ENCODE results near the gene NLK.

NLK gene

GRCh38 chr17:28046034-28046825 is 3.8 kb downstream of the NLK start:
- no peak overlapping the region for H3K27ac Mint-ChIP-seq
- H3K4me1 Mint-ChIP-seq: peaks cover 59% of the 10 kb centered on the region
- peak; percentile 42 for ATAC-seq
- DNase-seq (ENCODE audit: low spot score in 2 of 2): no peak
- peaks cover 15% of the 10 kb centered on the region for H3K36me3 Mint-ChIP-seq
- H3K4me3 Mint-ChIP-seq: peak overlapping the region; percentile 22
- H3K9me3 Mint-ChIP-seq: no peaks in the 10 kb centered on the region

GRCh38 chr17:28047806-28048205 is 5.3 kb downstream of the NLK start:
- Mint-ChIP-seq H3K27ac (no peak overlapping the region), H3K4me3 (no peak overlapping the region), H3K36me3 (peaks cover 10% of the 10 kb centered on the region), H3K4me1 (peaks cover 52% of the 10 kb centered on the region), H3K9me3 (no peaks in the 10 kb centered on the region)
- ATAC-seq (no peak), DNase-seq (ENCODE audit: low spot score in 2 of 2) (no peak)

GRCh38 chr17:28049071-28049470 is 6.6 kb downstream of the NLK start:
- DNase-seq (ENCODE audit: low spot score in 2 of 2): no peak
- no peak overlapping the region for H3K27ac Mint-ChIP-seq
- no peaks in the 10 kb centered on the region for H3K9me3 Mint-ChIP-seq
- no peak overlapping the region for H3K4me3 Mint-ChIP-seq
- H3K4me1 Mint-ChIP-seq: peaks cover 53% of the 10 kb centered on the region
- ATAC-seq: peak; percentile 52
- H3K36me3 Mint-ChIP-seq: peaks cover 10% of the 10 kb centered on the region

- DNase-seq (ENCODE audit: low spot score in 2 of 2) (no peak), ATAC-seq (no peak)
- H3K36me3 Mint-ChIP-seq: no peaks in the 10 kb centered on the region
- H3K27ac Mint-ChIP-seq: peak overlapping the region; percentile 58
- peaks cover 45% of the 10 kb centered on the region for H3K4me1 Mint-ChIP-seq
- no peak overlapping the region for H3K4me3 Mint-ChIP-seq
- H3K9me3 Mint-ChIP-seq: no peaks in the 10 kb centered on the region
Observed at GRCh38 chr17:28053044-28053670, 10.7 kb downstream of the NLK start.

GRCh38 chr17:28053725-28054124 is 11.2 kb downstream of the NLK start:
- H3K4me3 Mint-ChIP-seq: no peak overlapping the region
- H3K27ac Mint-ChIP-seq: no peak overlapping the region
- peaks cover 48% of the 10 kb centered on the region for H3K4me1 Mint-ChIP-seq
- H3K36me3 Mint-ChIP-seq: no peaks in the 10 kb centered on the region
- no peak for DNase-seq (ENCODE audit: low spot score in 2 of 2)
- no peaks in the 10 kb centered on the region for H3K9me3 Mint-ChIP-seq
- ATAC-seq: no peak

GRCh38 chr17:28055546-28056275 is 13.2 kb downstream of the NLK start:
- Mint-ChIP-seq H3K36me3 (no peaks in the 10 kb centered on the region), H3K27ac (no peak overlapping the region), H3K4me1 (peaks cover 33% of the 10 kb centered on the region), H3K4me3 (no peak overlapping the region), H3K9me3 (no peaks in the 10 kb centered on the region)
- DNase-seq (ENCODE audit: low spot score in 2 of 2): no peak
- no peak for ATAC-seq

GRCh38 chr17:28056276-28056620 is 13.8 kb downstream of the NLK start:
- no peaks in the 10 kb centered on the region for H3K36me3 Mint-ChIP-seq
- H3K9me3 Mint-ChIP-seq: no peaks in the 10 kb centered on the region
- no peak overlapping the region for H3K27ac Mint-ChIP-seq
- ATAC-seq (no peak), DNase-seq (ENCODE audit: low spot score in 2 of 2) (no peak)
- H3K4me1 Mint-ChIP-seq: peaks cover 33% of the 10 kb centered on the region
- H3K4me3 Mint-ChIP-seq: no peak overlapping the region

GRCh38 chr17:28057731-28058246 is 15.3 kb downstream of the NLK start:
- Mint-ChIP-seq H3K4me3 (no peak overlapping the region), H3K9me3 (no peaks in the 10 kb centered on the region), H3K36me3 (no peaks in the 10 kb centered on the region), H3K27ac (peak overlapping the region; percentile 90), H3K4me1 (peaks cover 31% of the 10 kb centered on the region)
- no peak for DNase-seq (ENCODE audit: low spot score in 2 of 2)
- ATAC-seq: peak; percentile 96

GRCh38 chr17:28059675-28060074 is 17.2 kb downstream of the NLK start:
- Mint-ChIP-seq H3K36me3 (no peaks in the 10 kb centered on the region), H3K9me3 (no peaks in the 10 kb centered on the region), H3K4me1 (peaks cover 21% of the 10 kb centered on the region), H3K4me3 (no peak overlapping the region), H3K27ac (no peak overlapping the region)
- ATAC-seq (no peak), DNase-seq (ENCODE audit: low spot score in 2 of 2) (no peak)

- Mint-ChIP-seq H3K4me3 (no peak overlapping the region), H3K9me3 (no peaks in the 10 kb centered on the region), H3K4me1 (peaks cover 16% of the 10 kb centered on the region), H3K36me3 (no peaks in the 10 kb centered on the region), H3K27ac (no peak overlapping the region)
- DNase-seq (ENCODE audit: low spot score in 2 of 2) (no peak), ATAC-seq (no peak)
Observed at GRCh38 chr17:28065706-28066105, 23.2 kb downstream of the NLK start.

GRCh38 chr17:28069061-28069460 is 26.6 kb downstream of the NLK start:
- Mint-ChIP-seq H3K27ac (no peak overlapping the region), H3K4me1 (peaks cover 43% of the 10 kb centered on the region), H3K9me3 (peaks cover 3% of the 10 kb centered on the region), H3K4me3 (no peak overlapping the region), H3K36me3 (no peaks in the 10 kb centered on the region)
- no peak for ATAC-seq
- DNase-seq (ENCODE audit: low spot score in 2 of 2): no peak

GRCh38 chr17:28071179-28071578 is 28.7 kb downstream of the NLK start:
- H3K36me3 Mint-ChIP-seq: no peaks in the 10 kb centered on the region
- no peak overlapping the region for H3K27ac Mint-ChIP-seq
- peaks cover 34% of the 10 kb centered on the region for H3K4me1 Mint-ChIP-seq
- no peak overlapping the region for H3K4me3 Mint-ChIP-seq
- H3K9me3 Mint-ChIP-seq: peaks cover 3% of the 10 kb centered on the region
- DNase-seq (ENCODE audit: low spot score in 2 of 2) (no peak), ATAC-seq (no peak)

GRCh38 chr17:28071891-28072606 is 29.6 kb downstream of the NLK start:
- Mint-ChIP-seq H3K27ac (peak overlapping the region; percentile 16), H3K9me3 (peaks cover 3% of the 10 kb centered on the region), H3K36me3 (no peaks in the 10 kb centered on the region), H3K4me3 (peak overlapping the region; percentile 3), H3K4me1 (peaks cover 32% of the 10 kb centered on the region)
- peak; percentile 71 for ATAC-seq
- DNase-seq (ENCODE audit: low spot score in 2 of 2): no peak

- Mint-ChIP-seq H3K36me3 (no peaks in the 10 kb centered on the region), H3K4me3 (no peak overlapping the region), H3K27ac (no peak overlapping the region), H3K4me1 (peaks cover 32% of the 10 kb centered on the region), H3K9me3 (peaks cover 3% of the 10 kb centered on the region)
- ATAC-seq: peak; percentile 88
- no peak for DNase-seq (ENCODE audit: low spot score in 2 of 2)
Observed at GRCh38 chr17:28072936-28073533, 30.6 kb downstream of the NLK start.

- no peak overlapping the region for H3K4me3 Mint-ChIP-seq
- H3K36me3 Mint-ChIP-seq: no peaks in the 10 kb centered on the region
- peaks cover 3% of the 10 kb centered on the region for H3K9me3 Mint-ChIP-seq
- DNase-seq (ENCODE audit: low spot score in 2 of 2) (no peak), ATAC-seq (no peak)
- no peak overlapping the region for H3K27ac Mint-ChIP-seq
- peaks cover 39% of the 10 kb centered on the region for H3K4me1 Mint-ChIP-seq
Observed at GRCh38 chr17:28074010-28074409, 31.5 kb downstream of the NLK start.

Data from stimulated activated effector memory CD8-positive, alpha-beta T cell treated with anti-CD3 and anti-CD28 coated beads, Interleukin-12 subunit alpha, Interleukin-12 subunit beta, amount 100 ng/mL, for 72 hours (primary cell).